Measurements from ENCODE around the gene STK31.
"Not testable (repeated sequence)": the region's sequence is repeated elsewhere in the genome, so short reads cannot be mapped to it uniquely, and the experiment has no call there.

STK31 gene

DNA sequence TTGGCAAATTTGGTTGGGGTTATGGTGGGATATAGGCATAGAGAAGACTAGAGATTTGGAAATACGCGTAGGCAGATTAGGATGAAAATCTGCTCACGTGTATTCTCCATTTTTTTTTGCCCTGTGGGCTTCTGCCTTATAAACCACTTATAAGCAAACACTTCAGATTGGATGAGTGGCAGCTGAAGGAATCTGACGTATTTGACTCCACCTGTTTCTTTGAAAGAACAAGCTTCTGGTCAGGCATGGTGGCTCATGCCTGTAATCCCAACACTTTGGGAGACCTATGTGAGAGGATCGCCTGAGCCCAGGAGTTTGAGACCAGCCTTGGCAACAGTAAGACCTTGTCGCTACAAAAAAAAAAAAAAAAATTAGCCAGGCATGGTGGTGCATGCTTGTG, 5.1 kb downstream of the STK31 start:
- TF ChIP-seq, protein P1, sequence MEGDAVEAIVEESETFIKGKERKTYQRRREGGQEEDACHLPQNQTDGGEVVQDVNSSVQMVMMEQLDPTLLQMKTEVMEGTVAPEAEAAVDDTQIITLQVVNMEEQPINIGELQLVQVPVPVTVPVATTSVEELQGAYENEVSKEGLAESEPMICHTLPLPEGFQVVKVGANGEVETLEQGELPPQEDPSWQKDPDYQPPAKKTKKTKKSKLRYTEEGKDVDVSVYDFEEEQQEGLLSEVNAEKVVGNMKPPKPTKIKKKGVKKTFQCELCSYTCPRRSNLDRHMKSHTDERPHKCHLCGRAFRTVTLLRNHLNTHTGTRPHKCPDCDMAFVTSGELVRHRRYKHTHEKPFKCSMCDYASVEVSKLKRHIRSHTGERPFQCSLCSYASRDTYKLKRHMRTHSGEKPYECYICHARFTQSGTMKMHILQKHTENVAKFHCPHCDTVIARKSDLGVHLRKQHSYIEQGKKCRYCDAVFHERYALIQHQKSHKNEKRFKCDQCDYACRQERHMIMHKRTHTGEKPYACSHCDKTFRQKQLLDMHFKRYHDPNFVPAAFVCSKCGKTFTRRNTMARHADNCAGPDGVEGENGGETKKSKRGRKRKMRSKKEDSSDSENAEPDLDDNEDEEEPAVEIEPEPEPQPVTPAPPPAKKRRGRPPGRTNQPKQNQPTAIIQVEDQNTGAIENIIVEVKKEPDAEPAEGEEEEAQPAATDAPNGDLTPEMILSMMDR (IDR thresholded peaks at IDR 0.05; ENCODE audit: insufficient read depth, low read length, missing control alignments), result no peak
- no peak for DNase-seq (ENCODE audit: low read depth, low spot score)
- POLR2A ChIA-PET, result no interaction called here
- CTCF ChIA-PET, result interaction anchor here (0.9 to 8.3 kb wide), 3 partner anchors 35 to 169 kb away, joined by 4 to 110 read pairs (median 71); partner anchors contain the start of gene FAM221A
- no peak overlapping the region for H3K4me3 ChIP-seq (ENCODE audit: low read depth, low read length)

DNA sequence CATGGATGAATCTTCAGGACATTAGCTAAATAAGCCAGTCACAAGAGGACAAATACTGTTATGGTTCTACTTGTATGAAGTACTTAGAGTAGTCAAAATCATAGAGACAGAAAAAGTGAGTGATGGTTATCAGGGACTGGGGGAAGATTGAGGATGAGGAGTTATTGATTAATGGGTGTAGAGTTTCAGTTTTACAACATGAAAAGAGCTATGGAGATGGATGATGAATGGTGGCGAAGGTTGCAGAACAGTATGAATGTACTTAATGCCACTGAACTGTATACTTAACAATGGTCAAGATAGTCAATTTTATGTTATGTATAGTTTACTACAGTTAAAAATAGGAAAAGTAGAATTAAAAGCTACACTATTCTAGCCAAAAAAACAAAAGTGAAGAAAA, 7.8 kb downstream of the STK31 start:
- H3K4me3 ChIP-seq (ENCODE audit: low read depth, low read length), result no peak overlapping the region
- ChIA-PET POLR2A (no interaction called here), CTCF (interaction anchor here (1.2 to 5.8 kb wide), 5 partner anchors 9 to 171 kb away, joined by 3 to 71 read pairs (median 4); no protein-coding TSS in a partner anchor)
- no peak for DNase-seq (ENCODE audit: low read depth, low spot score)
- TF ChIP-seq, protein P1 (IDR thresholded peaks at IDR 0.05; ENCODE audit: insufficient read depth, low read length, missing control alignments), result no peak

DNA sequence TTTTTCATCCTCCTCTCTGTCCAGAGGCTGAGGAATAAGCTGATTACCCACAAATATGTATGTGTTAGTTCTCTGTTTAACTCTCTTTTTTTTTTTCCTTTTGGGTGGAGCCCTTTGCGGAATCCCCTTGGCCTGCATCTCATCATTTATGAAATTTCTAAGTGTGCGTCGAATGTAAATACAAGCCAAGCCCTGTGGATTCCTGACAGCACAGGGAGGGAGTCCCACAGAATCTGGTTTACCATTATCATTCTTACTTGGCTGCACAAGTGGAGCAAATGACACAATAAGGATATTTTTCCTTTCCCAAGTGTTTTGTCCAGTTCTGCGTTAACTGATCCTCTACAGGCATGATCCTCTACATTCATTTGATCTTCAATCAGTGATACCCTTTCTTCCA, 11.4 kb downstream of the STK31 start:
- no peak for DNase-seq (ENCODE audit: low read depth, low spot score)
- no peak overlapping the region for H3K4me3 ChIP-seq (ENCODE audit: low read depth, low read length)
- CTCF ChIA-PET, result interaction anchor here (1.0 to 1.8 kb wide), 3 partner anchors 151 to 217 kb away, joined by 3 to 5 read pairs (median 4); no protein-coding TSS in a partner anchor
- TF ChIP-seq, protein P1 (IDR thresholded peaks at IDR 0.05; ENCODE audit: insufficient read depth, low read length, missing control alignments), result no peak
- POLR2A ChIA-PET, result no interaction called here

DNA sequence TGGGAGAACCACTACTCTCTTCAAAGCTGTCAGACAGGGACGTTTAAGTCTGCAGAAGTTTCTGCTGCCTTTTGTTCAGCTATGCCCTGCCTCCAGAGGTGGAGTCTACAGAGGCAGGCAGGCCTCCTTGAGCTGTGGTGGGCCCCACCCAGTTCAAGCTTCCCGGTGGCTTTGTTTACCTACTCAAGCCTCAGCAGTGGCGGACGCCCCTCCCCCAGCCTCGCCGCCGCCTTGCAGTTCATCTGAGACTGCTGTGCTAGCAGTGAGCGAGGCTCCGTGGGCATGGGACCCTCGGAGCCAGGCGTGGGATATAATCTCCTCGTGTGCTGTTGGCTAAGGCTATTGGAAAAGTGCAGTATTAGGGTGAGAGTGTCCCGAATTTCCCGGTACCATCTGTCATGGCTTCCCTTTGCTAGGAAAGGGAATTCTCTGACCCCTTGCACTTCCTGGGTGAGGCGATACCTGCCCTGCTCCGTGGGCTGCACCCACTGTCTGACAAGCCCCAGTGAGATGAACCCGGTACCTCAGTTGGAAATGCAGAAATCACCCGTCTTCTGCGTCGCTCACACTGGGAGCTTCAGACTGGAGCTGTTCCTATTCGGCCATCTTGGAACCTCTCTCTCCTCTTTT, 12.7 kb downstream of the STK31 start:
- CTCF ChIA-PET; H3K4me3 ChIP-seq (ENCODE audit: low read depth, low read length); POLR2A ChIA-PET; DNase-seq (ENCODE audit: low read depth, low spot score): not testable (repeated sequence)

DNA sequence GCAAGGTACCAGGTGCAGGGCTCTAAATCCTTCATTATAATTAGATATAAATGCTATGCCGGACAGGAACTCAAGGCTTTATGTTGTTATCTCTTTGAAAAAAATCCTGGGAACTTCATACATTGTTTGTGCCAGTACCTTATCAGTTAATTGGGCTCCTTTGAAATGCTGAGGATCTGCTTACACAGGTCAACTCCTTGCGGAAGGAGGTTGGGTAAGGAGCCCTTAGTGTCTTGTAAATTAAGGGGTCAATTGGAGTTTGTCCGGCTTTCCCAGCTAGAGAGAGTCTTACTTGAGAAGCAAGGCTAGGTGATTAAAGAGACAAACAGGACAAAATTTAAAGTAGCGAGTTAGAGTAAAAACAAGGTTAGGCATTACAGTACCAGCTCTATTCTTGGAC, 14.1 kb downstream of the STK31 start:
- DNase-seq (ENCODE audit: low read depth, low spot score); POLR2A ChIA-PET; H3K4me3 ChIP-seq (ENCODE audit: low read depth, low read length): not testable (repeated sequence)
- CTCF ChIA-PET, result interaction anchor here (0.7 to 2.0 kb wide), 2 partner anchors 10 to 153 kb away, joined by 3 to 8 read pairs; no protein-coding TSS in a partner anchor

DNA sequence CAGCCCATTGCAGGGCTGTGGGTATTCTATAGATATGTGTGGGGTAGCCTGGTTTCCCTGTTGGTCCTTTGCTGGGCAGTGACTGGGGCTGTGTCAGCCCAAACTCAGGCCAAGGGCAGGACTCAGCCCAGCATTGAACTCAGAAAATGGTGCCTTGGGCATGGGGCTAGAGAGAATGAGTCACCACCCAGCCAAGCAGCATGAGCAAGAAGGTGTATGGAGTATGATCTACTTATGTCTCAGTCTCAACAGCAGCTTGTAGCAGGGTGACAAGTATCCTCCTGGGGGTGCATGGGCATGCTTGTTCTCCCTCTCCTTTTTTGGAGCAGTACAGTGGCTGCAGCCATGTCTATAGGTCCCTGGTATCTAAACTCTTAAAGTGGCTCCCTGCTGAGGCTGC, 32.0 kb downstream of the STK31 start:
- POLR2A ChIA-PET, result no interaction called here
- CTCF ChIA-PET, result no interaction called here
- no peak overlapping the region for H3K4me3 ChIP-seq (ENCODE audit: low read depth, low read length)

DNA sequence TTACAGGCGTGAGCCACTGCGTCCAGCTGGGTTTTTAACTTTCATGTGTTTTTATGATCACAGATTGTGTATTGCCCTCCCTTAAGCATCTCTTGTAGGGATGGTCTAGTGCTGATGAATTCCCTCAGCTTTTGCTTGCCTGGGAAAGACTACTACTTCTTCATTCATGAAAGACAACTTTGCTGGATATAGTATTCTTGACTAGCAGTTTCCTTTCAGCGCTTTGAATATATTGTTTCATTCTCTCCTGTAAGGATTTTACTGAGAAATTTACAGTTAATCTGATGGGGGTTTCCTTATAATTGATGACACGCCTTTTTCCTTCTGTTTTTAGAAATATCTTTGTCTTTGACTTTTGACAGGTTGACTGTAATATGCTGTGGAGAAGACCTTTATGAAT, 33.2 kb downstream of the STK31 start:
- ChIA-PET CTCF (no interaction called here), POLR2A (no interaction called here)
- DNase-seq (ENCODE audit: low read depth, low spot score), result no peak
- TF ChIP-seq, protein P1 (IDR thresholded peaks at IDR 0.05; ENCODE audit: insufficient read depth, low read length, missing control alignments), result no peak
- H3K4me3 ChIP-seq (ENCODE audit: low read depth, low read length), result no peak overlapping the region

More for the DNA sequence above, 32.0 kb downstream of the STK31 start:
- TF ChIP-seq, protein P1 (IDR thresholded peaks at IDR 0.05; ENCODE audit: insufficient read depth, low read length, missing control alignments), result no peak
- no peak for DNase-seq (ENCODE audit: low read depth, low spot score)

Measured in AG04449 (cell line).